Common myeloid progenitor, CD34-positive (primary cell): ENCODE data around the gene EMILIN2.

Experiments used
- CTCF ChIA-PET: fragments of 350-600 bp; sonication (Branson Sonifier 250); formaldehyde crosslinking; loops from one replicate; lab custom pipeline; 2021; ENCODE audit warnings: antibody characterized with exemption; lab: Charles Lee
- POLR2A ChIA-PET: fragments of 350-600 bp; sonication (Branson Sonifier 250); formaldehyde crosslinking; loops from one replicate; lab custom pipeline; 2021; ENCODE audit warnings: antibody characterized with exemption; lab: Charles Lee
- DNase-seq, 3 donors: peaks; one replicate each; pipeline versions ENCODE4 v3.0.0 to v3.0.0-alpha.2; 2013
- H3K27ac ChIP-seq, 2 experiments: 1 replicate in 1 of 2; 2 replicates in 1 of 2; pipeline ENCODE4 v1.7.0; 2013; ENCODE audit warnings: inconsistent platforms in 2 of 2, low read length in 2 of 2, mild to moderate bottlenecking in 2 of 2, low read depth in 1 of 2, moderate library complexity in 1 of 2; ENCODE audit not compliant: severe bottlenecking in 2 of 2, insufficient read depth in 1 of 2, poor library complexity in 1 of 2
- H3K27me3 ChIP-seq, 5 experiments: replicated peaks in 2 of 5; 1 replicate in 3 of 5; 2 replicates in 2 of 5; pipeline versions ENCODE4 v1.6.1 to v1.7.0; 2013; ENCODE audit warnings: low read length in 4 of 5, mild to moderate bottlenecking in 2 of 5, moderate library complexity in 2 of 5, inconsistent platforms in 1 of 5; ENCODE audit not compliant: insufficient read depth in 5 of 5, control insufficient read depth in 4 of 5
- H3K36me3 ChIP-seq, 4 experiments: 1 replicate in 2 of 4; 2 replicates in 2 of 4; pipeline versions ENCODE4 v1.6.1 to v1.7.0; 2013; ENCODE audit warnings: low read length in 3 of 4, control low read depth in 1 of 4, mild to moderate bottlenecking in 1 of 4; ENCODE audit not compliant: control insufficient read depth in 4 of 4, insufficient read depth in 4 of 4
- H3K4me1 ChIP-seq, 4 experiments: 1 replicate in 3 of 4; 2 replicates in 1 of 4; pipeline versions ENCODE4 v1.6.1 to v1.7.1; 2013; ENCODE audit warnings: low read length in 3 of 4, mild to moderate bottlenecking in 3 of 4, control low read depth in 1 of 4, inconsistent platforms in 1 of 4, moderate library complexity in 1 of 4; ENCODE audit not compliant: control insufficient read depth in 4 of 4, insufficient read depth in 4 of 4; ENCODE audit errors: control extremely low read depth in 1 of 4
- H3K4me3 ChIP-seq, 7 experiments: 1 replicate in 4 of 7; 2 replicates in 3 of 7; pipeline versions ENCODE4 v1.5.1 to v1.7.0; 2013; ENCODE audit warnings: mild to moderate bottlenecking in 7 of 7, low read length in 6 of 7, moderate library complexity in 6 of 7, inconsistent platforms in 2 of 7, low read depth in 2 of 7, control low read depth in 1 of 7; ENCODE audit not compliant: insufficient read depth in 4 of 7, control insufficient read depth in 1 of 7; ENCODE audit errors: extremely low read depth in 1 of 7
- H3K9me3 ChIP-seq, 5 experiments: 1 replicate in 4 of 5; 2 replicates in 1 of 5; pipeline versions ENCODE4 v1.6.1 to v1.7.1; 2013; ENCODE audit warnings: low read length in 4 of 5, mild to moderate bottlenecking in 2 of 5, inconsistent platforms in 1 of 5, low read depth in 1 of 5, moderate library complexity in 1 of 5; ENCODE audit not compliant: control insufficient read depth in 4 of 5, insufficient read depth in 2 of 5; ENCODE audit errors: control extremely low read depth in 1 of 5
- WGBS: methylation state at CpG from one replicate; pipeline ENCODE4 v1.1.5; 2013; ENCODE audit not compliant: insufficient coverage; 5-methylcytosine and 5-hydroxymethylcytosine counted together

The EMILIN2 gene

GRCh38 chr18:2952605-2953004 lies 105.8 kb downstream of the EMILIN2 start:
- POLR2A ChIA-PET, result no interaction called here
- DNase-seq, result no peak
- peaks cover 0 to 6% (median 0%) of the 10 kb centered on the region in 4 experiments for H3K4me1 ChIP-seq
- no peaks in the 10 kb centered on the region for H3K9me3 ChIP-seq
- H3K36me3 ChIP-seq, result peaks cover 32 to 74% (median 50%) of the 10 kb centered on the region in 4 experiments
- no peak overlapping the region for H3K4me3 ChIP-seq
- CTCF ChIA-PET, result interaction anchor here (0.8 to 1.5 kb wide), 3 partner anchors 15 to 41 kb away, joined by 3 to 11 read pairs (median 5); no protein-coding TSS in a partner anchor
- WGBS, result 100% methylated on average over 1 of the region's 2 CpGs
- no peak overlapping the region for H3K27ac ChIP-seq
- H3K27me3 ChIP-seq, result no peaks in the 10 kb centered on the region

GRCh38 chr18:2953935-2954653 lies 107.3 kb downstream of the EMILIN2 start:
- no peak for DNase-seq
- POLR2A ChIA-PET, result no interaction called here
- CTCF ChIA-PET, result interaction anchor here (0.8 to 1.2 kb wide), 3 partner anchors 8 to 34 kb away, joined by 3 to 6 read pairs (median 3); no protein-coding TSS in a partner anchor
- Histone ChIP-seq H3K36me3 (peaks cover 28 to 73% (median 47%) of the 10 kb centered on the region in 4 experiments), H3K27ac (no peak overlapping the region), H3K9me3 (no peaks in the 10 kb centered on the region), H3K4me3 (no peak overlapping the region), H3K4me1 (peaks cover 10 to 15% (median 10%) of the 10 kb centered on the region in 4 experiments), H3K27me3 (no peaks in the 10 kb centered on the region)
- 98% methylated on average over 5 of the region's 6 CpGs for WGBS

GRCh38 chr18:2954869-2955645 lies 108.3 kb downstream of the EMILIN2 start:
- 99% methylated on average over 12 of the region's 12 CpGs for WGBS
- peaks cover 15 to 24% (median 18%) of the 10 kb centered on the region in 4 experiments for H3K4me1 ChIP-seq
- CTCF ChIA-PET, result interaction anchor here (0.8 to 1.2 kb wide), 2 partner anchors 10 to 33 kb away, joined by 3 to 6 read pairs; no protein-coding TSS in a partner anchor
- POLR2A ChIA-PET, result no interaction called here
- no peak overlapping the region for H3K27ac ChIP-seq
- no peaks in the 10 kb centered on the region for H3K27me3 ChIP-seq
- no peak for DNase-seq
- no peaks in the 10 kb centered on the region for H3K9me3 ChIP-seq
- no peak overlapping the region for H3K4me3 ChIP-seq
- peaks cover 28 to 71% (median 43%) of the 10 kb centered on the region in 4 experiments for H3K36me3 ChIP-seq

GRCh38 chr18:2956056-2956455 lies 109.2 kb downstream of the EMILIN2 start:
- ChIA-PET CTCF (interaction anchor here (0.8 to 5.7 kb wide), 3 partner anchors 7 to 45 kb away, joined by 3 to 44 read pairs (median 3); no protein-coding TSS in a partner anchor), POLR2A (no interaction called here)
- no peaks in the 10 kb centered on the region for H3K27me3 ChIP-seq
- H3K36me3 ChIP-seq, result peaks cover 21 to 61% (median 36%) of the 10 kb centered on the region in 4 experiments
- DNase-seq, result no peak
- 73% methylated on average over 6 of the region's 7 CpGs for WGBS
- H3K27ac ChIP-seq, result no peak overlapping the region
- H3K9me3 ChIP-seq, result no peaks in the 10 kb centered on the region
- H3K4me1 ChIP-seq, result peaks cover 23 to 32% (median 26%) of the 10 kb centered on the region in 4 experiments
- H3K4me3 ChIP-seq, result no peak overlapping the region

GRCh38 chr18:2958819-2959298 lies 112.1 kb downstream of the EMILIN2 start:
- Histone ChIP-seq H3K9me3 (no peaks in the 10 kb centered on the region), H3K4me3 (peak overlapping the region in 1 of 7 experiments; percentile 41), H3K27ac (peak overlapping the region in 1 of 2 experiments; percentile 4), H3K36me3 (peaks cover 6 to 38% (median 19%) of the 10 kb centered on the region in 4 experiments), H3K4me1 (peaks cover 36 to 59% (median 46%) of the 10 kb centered on the region in 4 experiments), H3K27me3 (no peaks in the 10 kb centered on the region)
- DNase-seq, result peak in 2 of 3 donors; percentile 52 to 60
- POLR2A ChIA-PET, result no interaction called here
- CTCF ChIA-PET, result interaction anchor here (0.7 to 5.7 kb wide), 8 partner anchors 10 to 170 kb away, joined by 3 to 44 read pairs (median 4); no protein-coding TSS in a partner anchor

- H3K9me3 ChIP-seq, result no peaks in the 10 kb centered on the region
Observed at GRCh38 chr18:2959341-2959740, 112.5 kb downstream of the EMILIN2 start.

More at GRCh38 chr18:2959341-2959740, 112.5 kb downstream of the EMILIN2 start:
- peak overlapping the region in 1 of 7 experiments; percentile 65 for H3K4me3 ChIP-seq
- peaks cover 36 to 59% (median 46%) of the 10 kb centered on the region in 4 experiments for H3K4me1 ChIP-seq
- H3K27me3 ChIP-seq, result no peaks in the 10 kb centered on the region
- H3K36me3 ChIP-seq, result peaks cover 2 to 33% (median 15%) of the 10 kb centered on the region in 4 experiments
- ChIA-PET CTCF (interaction anchor here (0.7 to 5.7 kb wide), 8 partner anchors 10 to 325 kb away, joined by 3 to 44 read pairs (median 4); no protein-coding TSS in a partner anchor), POLR2A (interaction anchor here (0.6 kb wide), 1 partner anchor 233 kb away, joined by 3 read pairs; no protein-coding TSS in a partner anchor)
- H3K27ac ChIP-seq, result no peak overlapping the region
- no CpG with 5 or more reads among the region's 2 CpGs for WGBS
- no peak for DNase-seq
